Keratinocyte (primary cell): ENCODE measurements around the gene EEF2K. TPM values are rescaled to one million over a fixed set of nuclear protein-coding genes. Genes with fewer than 3 reads are reported as not detected.

ENCODE experiments used
- DNase-seq: peaks from one replicate; pipeline ENCODE4 v3.0.0-alpha.2; 2011; ENCODE audit warnings: low read depth, missing footprints, low spot score
- FAIRE-seq: peaks from 2 replicates; lab custom pipeline; 2011; peaks lifted over from hg19 to GRCh38; lab: Jason Lieb, UNC
- H2AFZ ChIP-seq: 2 replicates; pipeline ENCODE4 v1.6.0; 2012; ENCODE audit warnings: low read length, control low read depth, inconsistent platforms; ENCODE audit not compliant: control insufficient read depth
- H3K27ac ChIP-seq: 2 replicates; pipeline ENCODE4 v1.5.1; 2011; ENCODE audit warnings: low read length; ENCODE audit not compliant: control insufficient read depth, insufficient read depth
- H3K27me3 ChIP-seq: 3 replicates; pipeline ENCODE4 v1.6.0; 2011; ENCODE audit warnings: low read length; ENCODE audit not compliant: control insufficient read depth, insufficient read depth; ENCODE audit errors: extremely low read depth
- H3K36me3 ChIP-seq, 2 experiments: 2 replicates in 1 of 2; 3 replicates in 1 of 2; pipeline ENCODE4 v1.5.1; 2011; ENCODE audit warnings: low read length in 2 of 2, mild to moderate bottlenecking in 1 of 2; ENCODE audit not compliant: control insufficient read depth in 2 of 2, insufficient read depth in 2 of 2; ENCODE audit errors: extremely low read depth in 1 of 2
- H3K4me1 ChIP-seq: 3 replicates; pipeline ENCODE4 v1.5.1; 2011; ENCODE audit warnings: low read length; ENCODE audit not compliant: control insufficient read depth, insufficient read depth; ENCODE audit errors: extremely low read depth
- H3K4me2 ChIP-seq: 3 replicates; pipeline ENCODE4 v1.6.0; 2011; ENCODE audit warnings: low read depth, low read length; ENCODE audit not compliant: control insufficient read depth, insufficient read depth; ENCODE audit errors: extremely low read depth
- H3K4me3 ChIP-seq, 3 experiments: fragments of 200-600 bp in 1 of 3; sonication (generic) in 1 of 3; 2 replicates in 2 of 3; 3 replicates in 1 of 3; pipeline ENCODE4 v1.5.1; 2011 to 2016; ENCODE audit warnings: low read length in 3 of 3, mild to moderate bottlenecking in 3 of 3, control low read depth in 2 of 3, inconsistent platforms in 1 of 3, low read depth in 1 of 3, mixed read lengths in 1 of 3, mixed run types in 1 of 3, moderate library complexity in 1 of 3; ENCODE audit not compliant: control insufficient read depth in 2 of 3, insufficient read depth in 2 of 3; ENCODE audit errors: extremely low read depth in 1 of 3
- H3K79me2 ChIP-seq: 2 replicates; pipeline ENCODE4 v1.6.0; 2012; ENCODE audit warnings: low read length; ENCODE audit not compliant: control insufficient read depth, insufficient read depth
- H3K9ac ChIP-seq: 3 replicates; pipeline ENCODE4 v1.6.0; 2011; ENCODE audit warnings: low read length; ENCODE audit not compliant: control insufficient read depth, insufficient read depth; ENCODE audit errors: extremely low read depth
- H3K9me1 ChIP-seq: 3 replicates; pipeline ENCODE4 v1.6.0; 2011; ENCODE audit warnings: low read length; ENCODE audit not compliant: control insufficient read depth, insufficient read depth; ENCODE audit errors: extremely low read depth
- H3K9me3 ChIP-seq: 2 replicates; pipeline ENCODE4 v1.5.1; 2012; ENCODE audit warnings: low read depth, low read length; ENCODE audit not compliant: control insufficient read depth
- H4K20me1 ChIP-seq: 3 replicates; pipeline ENCODE4 v1.6.0; 2011; ENCODE audit warnings: low read length; ENCODE audit not compliant: control insufficient read depth, insufficient read depth; ENCODE audit errors: extremely low read depth
- EZH2 ChIP-seq: IDR thresholded peaks from one replicate; pipeline ENCODE4 v1.6.1; 2012; ENCODE audit warnings: inconsistent platforms, mild to moderate bottlenecking, low read length, moderate library complexity
- dilution Hi-C: fragments of 300-500 bp; cut with MboI; formaldehyde crosslinking; loops from one replicate; pipeline ENCODE4 v1.7.0; 2020; ENCODE audit warnings: low sequenced_read_pairs; ENCODE audit not compliant: extremely low pct_ligation_motif_present
- polyA plus RNA-seq, 5 experiments: library from polyadenylated mRNA; depleted of rRNA in 3 of 5; stranded (reverse) in 3 of 5; stranded (forward) in 1 of 5; unstranded in 1 of 5; fragments of >200 nt; gene quantifications; 1 replicate in 1 of 5; 2 replicates in 3 of 5; 3 replicates in 1 of 5; pipeline versions ENCODE4 v1.2.1 to v1.2.3, GENCODE V29; 2011 to 2012; ENCODE audit warnings: missing spikeins in 2 of 5, low read depth in 1 of 5, low replicate concordance in 1 of 5
- TF ChIP-seq, protein P1 (sequence below), 3 experiments: IDR thresholded peaks in 1 of 3; conservative IDR thresholded peaks in 1 of 3; optimal IDR thresholded peaks in 1 of 3; 2 replicates in 2 of 3; 3 replicates in 1 of 3; pipeline versions ENCODE3 to v1.5.1; 2011; ENCODE audit warnings: low read length in 3 of 3, mild to moderate bottlenecking in 3 of 3, moderate library complexity in 2 of 3, control low read depth in 1 of 3, inconsistent platforms in 1 of 3; ENCODE audit not compliant: insufficient read depth in 2 of 3; ENCODE audit errors: extremely low read depth in 1 of 3

Gene EEF2K
- polyA plus RNA-seq, 1 donor (not counting 4 experiments of a cell fraction or from before 2014, with no cell fraction given): 7.3 TPM

- no peak for TF ChIP-seq EZH2
- TF ChIP-seq, protein P1, sequence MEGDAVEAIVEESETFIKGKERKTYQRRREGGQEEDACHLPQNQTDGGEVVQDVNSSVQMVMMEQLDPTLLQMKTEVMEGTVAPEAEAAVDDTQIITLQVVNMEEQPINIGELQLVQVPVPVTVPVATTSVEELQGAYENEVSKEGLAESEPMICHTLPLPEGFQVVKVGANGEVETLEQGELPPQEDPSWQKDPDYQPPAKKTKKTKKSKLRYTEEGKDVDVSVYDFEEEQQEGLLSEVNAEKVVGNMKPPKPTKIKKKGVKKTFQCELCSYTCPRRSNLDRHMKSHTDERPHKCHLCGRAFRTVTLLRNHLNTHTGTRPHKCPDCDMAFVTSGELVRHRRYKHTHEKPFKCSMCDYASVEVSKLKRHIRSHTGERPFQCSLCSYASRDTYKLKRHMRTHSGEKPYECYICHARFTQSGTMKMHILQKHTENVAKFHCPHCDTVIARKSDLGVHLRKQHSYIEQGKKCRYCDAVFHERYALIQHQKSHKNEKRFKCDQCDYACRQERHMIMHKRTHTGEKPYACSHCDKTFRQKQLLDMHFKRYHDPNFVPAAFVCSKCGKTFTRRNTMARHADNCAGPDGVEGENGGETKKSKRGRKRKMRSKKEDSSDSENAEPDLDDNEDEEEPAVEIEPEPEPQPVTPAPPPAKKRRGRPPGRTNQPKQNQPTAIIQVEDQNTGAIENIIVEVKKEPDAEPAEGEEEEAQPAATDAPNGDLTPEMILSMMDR (optimal IDR thresholded peaks at IDR 0.05 in 1 of 3, IDR thresholded peaks at IDR 0.05 in 1 of 3, conservative IDR thresholded peaks at IDR 0.05 in 1 of 3; ENCODE audit: extremely low read depth in 1 of 3, insufficient read depth in 2 of 3, low read length in 3 of 3): no peak
- no peaks in the 10 kb centered on the region for H3K27me3 ChIP-seq
- no peaks in the 10 kb centered on the region for H3K9me1 ChIP-seq
- dilution Hi-C loops: no loop called here
- H2AFZ ChIP-seq: no peak overlapping the region
- H3K79me2 ChIP-seq: no peaks in the 10 kb centered on the region
- H3K9ac ChIP-seq: no peak overlapping the region
- peaks cover 37 to 54% of the 10 kb centered on the region in 2 experiments for H3K36me3 ChIP-seq
- FAIRE-seq (no peak), DNase-seq (no peak)
- H4K20me1 ChIP-seq: no peaks in the 10 kb centered on the region
- no peak overlapping the region for H3K4me2 ChIP-seq
- H3K4me1 ChIP-seq: peaks cover 27% of the 10 kb centered on the region
- no peak overlapping the region for H3K4me3 ChIP-seq
- H3K9me3 ChIP-seq: no peaks in the 10 kb centered on the region
- no peak overlapping the region for H3K27ac ChIP-seq
These were observed 107.1 kb downstream of the EEF2K start for GRCh38 chr16:22312897-22313781.

GRCh38 chr16:22313876-22314470 lies 107.9 kb downstream of the EEF2K start:
- H3K4me2 ChIP-seq: peak overlapping the region; percentile 85
- no peak for FAIRE-seq
- no peak overlapping the region for H3K4me3 ChIP-seq
- dilution Hi-C loops: no loop called here
- H3K4me1 ChIP-seq: peaks cover 27% of the 10 kb centered on the region
- H3K9me3 ChIP-seq: no peaks in the 10 kb centered on the region
- peak overlapping the region; percentile 74 for H3K27ac ChIP-seq
- TF ChIP-seq, protein P1 (optimal IDR thresholded peaks at IDR 0.05 in 1 of 3, IDR thresholded peaks at IDR 0.05 in 1 of 3, conservative IDR thresholded peaks at IDR 0.05 in 1 of 3; ENCODE audit: extremely low read depth in 1 of 3, insufficient read depth in 2 of 3, low read length in 3 of 3): no peak
- no peak for TF ChIP-seq EZH2
- no peaks in the 10 kb centered on the region for H3K79me2 ChIP-seq
- H4K20me1 ChIP-seq: no peaks in the 10 kb centered on the region
- no peak overlapping the region for H2AFZ ChIP-seq
- no peaks in the 10 kb centered on the region for H3K27me3 ChIP-seq
- no peak for DNase-seq
- H3K9ac ChIP-seq: peak overlapping the region; percentile 64
- no peaks in the 10 kb centered on the region for H3K9me1 ChIP-seq
- peaks cover 35 to 52% of the 10 kb centered on the region in 2 experiments for H3K36me3 ChIP-seq
